ENCODE data around the gene MCAM.

Gene MCAM

DNA sequence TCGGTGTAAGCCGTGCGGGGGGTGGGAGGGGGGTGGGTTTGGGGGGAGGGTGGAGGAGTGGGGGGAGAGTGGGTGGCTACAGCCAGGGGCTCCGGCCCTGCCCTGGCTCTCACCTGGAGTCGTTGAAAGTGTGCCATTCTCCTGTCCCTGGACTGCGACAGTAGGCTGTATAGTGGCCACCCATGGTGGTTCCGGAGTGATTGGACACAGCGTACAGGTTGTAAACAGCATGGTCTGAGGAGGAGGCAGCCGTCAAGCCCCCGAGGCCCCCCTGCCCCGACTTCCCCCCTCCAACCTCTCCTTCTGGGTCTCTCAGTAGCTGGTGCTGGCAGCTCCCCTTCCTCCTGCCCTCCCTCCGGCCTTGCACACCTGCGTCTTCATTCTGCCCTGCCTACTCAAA lies 40.1 kb upstream of the MCAM start:
- no peak for TF ChIP-seq POLR2AphosphoS5 (IDR thresholded peaks at IDR 0.05; ENCODE audit: low read depth, low read length)
- TF ChIP-seq, protein P1, sequence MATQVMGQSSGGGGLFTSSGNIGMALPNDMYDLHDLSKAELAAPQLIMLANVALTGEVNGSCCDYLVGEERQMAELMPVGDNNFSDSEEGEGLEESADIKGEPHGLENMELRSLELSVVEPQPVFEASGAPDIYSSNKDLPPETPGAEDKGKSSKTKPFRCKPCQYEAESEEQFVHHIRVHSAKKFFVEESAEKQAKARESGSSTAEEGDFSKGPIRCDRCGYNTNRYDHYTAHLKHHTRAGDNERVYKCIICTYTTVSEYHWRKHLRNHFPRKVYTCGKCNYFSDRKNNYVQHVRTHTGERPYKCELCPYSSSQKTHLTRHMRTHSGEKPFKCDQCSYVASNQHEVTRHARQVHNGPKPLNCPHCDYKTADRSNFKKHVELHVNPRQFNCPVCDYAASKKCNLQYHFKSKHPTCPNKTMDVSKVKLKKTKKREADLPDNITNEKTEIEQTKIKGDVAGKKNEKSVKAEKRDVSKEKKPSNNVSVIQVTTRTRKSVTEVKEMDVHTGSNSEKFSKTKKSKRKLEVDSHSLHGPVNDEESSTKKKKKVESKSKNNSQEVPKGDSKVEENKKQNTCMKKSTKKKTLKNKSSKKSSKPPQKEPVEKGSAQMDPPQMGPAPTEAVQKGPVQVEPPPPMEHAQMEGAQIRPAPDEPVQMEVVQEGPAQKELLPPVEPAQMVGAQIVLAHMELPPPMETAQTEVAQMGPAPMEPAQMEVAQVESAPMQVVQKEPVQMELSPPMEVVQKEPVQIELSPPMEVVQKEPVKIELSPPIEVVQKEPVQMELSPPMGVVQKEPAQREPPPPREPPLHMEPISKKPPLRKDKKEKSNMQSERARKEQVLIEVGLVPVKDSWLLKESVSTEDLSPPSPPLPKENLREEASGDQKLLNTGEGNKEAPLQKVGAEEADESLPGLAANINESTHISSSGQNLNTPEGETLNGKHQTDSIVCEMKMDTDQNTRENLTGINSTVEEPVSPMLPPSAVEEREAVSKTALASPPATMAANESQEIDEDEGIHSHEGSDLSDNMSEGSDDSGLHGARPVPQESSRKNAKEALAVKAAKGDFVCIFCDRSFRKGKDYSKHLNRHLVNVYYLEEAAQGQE (IDR thresholded peaks at IDR 0.05; ENCODE audit: insufficient read depth in 1 of 2, low read depth in 2 of 2, low read length in 2 of 2), result no peak
- TF ChIP-seq TAF1 (IDR thresholded peaks at IDR 0.05; ENCODE audit: borderline replicate concordance, insufficient read depth, low read length), result no peak
- TF ChIP-seq SIN3A (IDR thresholded peaks at IDR 0.05; ENCODE audit: borderline replicate concordance, insufficient read depth, low read length), result no peak

DNA sequence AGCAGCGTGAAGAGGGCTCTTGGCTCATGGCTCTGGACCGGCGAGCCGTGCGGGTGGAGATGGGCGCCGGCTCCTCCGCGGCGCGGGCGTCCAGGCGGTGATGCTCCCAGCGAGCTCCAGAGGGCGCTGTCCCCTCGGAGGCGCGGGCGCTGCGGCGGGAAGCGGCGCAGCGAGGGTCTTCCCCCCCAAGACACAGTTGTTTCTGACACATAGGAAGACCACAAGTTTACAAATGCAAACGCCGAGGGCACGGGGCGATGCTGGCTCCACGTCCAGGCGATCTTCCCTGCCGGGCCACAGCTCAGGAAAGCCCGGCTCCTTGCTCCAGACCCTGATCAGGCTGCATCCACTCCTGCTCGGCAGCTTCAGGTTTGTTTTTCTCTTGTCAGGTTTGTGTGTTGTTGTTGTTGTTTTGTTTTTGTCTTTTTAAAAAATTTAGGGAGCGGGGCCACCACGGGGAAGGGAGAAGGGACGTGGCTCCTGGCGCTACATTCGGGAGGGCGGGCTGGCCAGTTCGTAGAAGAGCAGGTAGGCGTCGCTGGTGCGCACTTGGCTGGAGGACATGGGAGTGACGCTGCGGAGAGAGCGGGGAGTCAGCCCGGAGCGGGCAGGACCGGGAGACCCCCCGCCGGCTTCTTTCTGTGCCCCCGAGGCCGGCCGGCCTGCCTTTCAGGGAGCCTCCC lies 39.6 kb upstream of the MCAM start:
- no peak for TF ChIP-seq POLR2AphosphoS5 (IDR thresholded peaks at IDR 0.05; ENCODE audit: low read depth, low read length)
- peak; percentile 84 for TF ChIP-seq FOXP2 (optimal IDR thresholded peaks at IDR 0.05; ENCODE audit: borderline replicate concordance, extremely low read depth, extremely low read length, insufficient read depth)

DNA sequence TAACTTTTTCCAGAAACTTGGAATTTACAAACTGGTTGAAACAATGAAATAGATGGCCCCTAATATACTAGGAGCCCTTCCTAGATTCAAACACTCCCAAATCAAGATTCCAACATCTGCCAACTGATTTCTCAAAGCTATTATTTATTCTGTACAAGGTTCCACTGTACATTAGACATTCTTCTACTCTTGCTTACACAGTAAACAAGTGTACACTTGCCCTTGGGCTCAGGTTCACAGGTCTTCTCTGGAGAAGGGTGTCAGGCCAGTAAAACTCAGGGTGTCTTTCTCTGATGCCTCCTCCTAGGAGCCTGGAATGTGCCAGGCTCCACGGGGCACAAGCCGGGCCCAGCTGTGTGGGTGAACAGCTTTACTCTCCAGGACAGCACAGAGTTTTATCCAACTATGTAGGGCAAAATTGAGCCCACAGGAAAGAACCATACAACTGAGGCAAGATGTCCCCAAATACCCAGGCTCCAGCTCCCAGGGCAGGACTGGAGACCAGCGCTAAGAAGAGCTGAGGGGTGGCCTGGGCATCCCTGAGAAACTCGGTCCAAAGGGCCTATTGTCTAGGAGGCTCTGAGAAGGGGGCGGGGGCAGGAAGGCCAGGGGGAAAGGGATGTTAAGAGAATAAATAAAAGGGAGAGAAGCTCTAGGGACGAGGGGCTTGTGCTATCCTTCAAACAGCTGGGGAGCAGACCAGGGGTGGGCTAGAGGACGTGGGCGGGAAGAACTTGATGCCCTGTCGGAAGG lies 38.3 kb upstream of the MCAM start:
- TF ChIP-seq POLR2AphosphoS5 (IDR thresholded peaks at IDR 0.05; ENCODE audit: low read depth, low read length) (no peak), SIN3A (IDR thresholded peaks at IDR 0.05; ENCODE audit: borderline replicate concordance, insufficient read depth, low read length) (no peak), TAF1 (IDR thresholded peaks at IDR 0.05; ENCODE audit: borderline replicate concordance, insufficient read depth, low read length) (no peak), FOXP2 (optimal IDR thresholded peaks at IDR 0.05; ENCODE audit: borderline replicate concordance, extremely low read depth, extremely low read length, insufficient read depth) (no peak)
- TF ChIP-seq, protein P1 (IDR thresholded peaks at IDR 0.05; ENCODE audit: insufficient read depth in 1 of 2, low read depth in 2 of 2, low read length in 2 of 2), result no peak

DNA sequence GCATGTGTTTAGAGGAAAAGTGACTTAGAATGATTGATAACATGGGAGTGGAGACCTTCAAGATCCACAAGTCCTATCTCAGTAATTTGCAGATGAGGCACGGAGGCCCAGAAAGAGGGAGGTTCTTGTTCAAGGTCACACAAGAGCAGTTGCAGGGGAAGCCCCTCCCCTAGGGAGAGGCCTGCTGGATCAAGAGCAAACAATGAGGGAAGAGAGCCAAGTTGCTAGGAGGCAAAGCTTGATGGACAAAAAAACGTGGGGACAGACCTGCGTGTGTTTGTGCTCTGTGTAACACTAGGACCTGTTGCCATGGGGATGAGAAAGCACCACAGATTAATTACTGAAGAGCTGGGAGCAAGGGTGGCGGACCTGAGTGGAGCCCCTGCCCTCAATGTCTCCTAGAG lies 35.9 kb upstream of the MCAM start:
- TF ChIP-seq POLR2AphosphoS5 (IDR thresholded peaks at IDR 0.05; ENCODE audit: low read depth, low read length), result no peak
- no peak for TF ChIP-seq TAF1 (IDR thresholded peaks at IDR 0.05; ENCODE audit: borderline replicate concordance, insufficient read depth, low read length)
- TF ChIP-seq FOXP2 (optimal IDR thresholded peaks at IDR 0.05; ENCODE audit: borderline replicate concordance, extremely low read depth, extremely low read length, insufficient read depth), result no peak
- TF ChIP-seq, protein P1 (IDR thresholded peaks at IDR 0.05; ENCODE audit: insufficient read depth in 1 of 2, low read depth in 2 of 2, low read length in 2 of 2), result no peak
- no peak for TF ChIP-seq SIN3A (IDR thresholded peaks at IDR 0.05; ENCODE audit: borderline replicate concordance, insufficient read depth, low read length)

DNA sequence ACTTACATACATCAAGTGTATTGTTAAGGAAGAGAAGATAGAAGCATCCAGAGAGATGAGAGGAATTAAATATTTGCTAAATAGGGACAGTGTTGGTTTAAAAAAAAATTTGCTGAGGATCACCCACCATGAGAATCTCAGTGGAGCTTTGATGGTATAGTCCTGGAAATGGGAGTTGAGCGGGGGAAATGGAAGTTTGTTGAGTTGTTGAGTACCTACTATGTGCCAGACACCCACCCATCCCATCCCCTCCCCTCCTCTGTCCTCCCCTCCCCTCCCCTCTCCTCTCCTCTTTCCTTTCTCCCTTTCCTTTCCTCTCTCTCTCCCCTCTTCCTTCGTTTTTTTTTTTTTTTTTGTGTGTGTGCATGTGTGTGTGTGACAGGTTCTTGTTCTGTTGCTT lies 34.3 kb upstream of the MCAM start:
- TF ChIP-seq TAF1 (IDR thresholded peaks at IDR 0.05; ENCODE audit: borderline replicate concordance, insufficient read depth, low read length), result no peak
- no peak for TF ChIP-seq POLR2AphosphoS5 (IDR thresholded peaks at IDR 0.05; ENCODE audit: low read depth, low read length)
- TF ChIP-seq, protein P1 (IDR thresholded peaks at IDR 0.05; ENCODE audit: insufficient read depth in 1 of 2, low read depth in 2 of 2, low read length in 2 of 2), result no peak
- TF ChIP-seq FOXP2 (optimal IDR thresholded peaks at IDR 0.05; ENCODE audit: borderline replicate concordance, extremely low read depth, extremely low read length, insufficient read depth), result no peak
- no peak for TF ChIP-seq SIN3A (IDR thresholded peaks at IDR 0.05; ENCODE audit: borderline replicate concordance, insufficient read depth, low read length)

Data from PFSK-1 (cell line).